NT2/D1 (cell line): ENCODE data around the gene SLC12A5.
A peak's percentile ranks its signal among the peaks of the same experiment; 100 is the strongest.

Experiments
- DNase-seq: peaks from one replicate; pipeline ENCODE4 v3.0.0-alpha.2; 2011; ENCODE audit warnings: low read depth, low spot score
- H3K27me3 ChIP-seq: 2 replicates; pipeline ENCODE4 v1.6.0; 2011; ENCODE audit warnings: mild to moderate bottlenecking; ENCODE audit not compliant: insufficient read length, insufficient read depth
- H3K36me3 ChIP-seq: 2 replicates; pipeline ENCODE4 v1.6.1; 2011; ENCODE audit warnings: mild to moderate bottlenecking, low read length, mixed read lengths; ENCODE audit not compliant: insufficient read depth, insufficient read length
- H3K4me1 ChIP-seq: 2 replicates; pipeline ENCODE4 v1.5.1; 2011; ENCODE audit not compliant: insufficient read depth, insufficient read length
- H3K4me3 ChIP-seq: 2 replicates; pipeline ENCODE4 v1.5.1; 2011; ENCODE audit warnings: low read depth; ENCODE audit not compliant: insufficient read length
- H3K9ac ChIP-seq: 2 replicates; pipeline ENCODE4 v1.6.0; 2011; ENCODE audit warnings: low read depth; ENCODE audit not compliant: insufficient read length
- H3K9me3 ChIP-seq: 2 replicates; pipeline ENCODE4 v1.5.1; 2011; ENCODE audit warnings: mild to moderate bottlenecking, low read length; ENCODE audit not compliant: insufficient read depth
- SUZ12 ChIP-seq: IDR thresholded peaks from 2 replicates; pipeline ENCODE4 v1.6.1; 2011; ENCODE audit not compliant: insufficient read length, insufficient read depth; ENCODE audit errors: extremely low read depth
- YY1 ChIP-seq: IDR thresholded peaks from 2 replicates; pipeline ENCODE4 v1.6.1; 2011; ENCODE audit not compliant: insufficient read length, insufficient read depth
- ZNF274 ChIP-seq: IDR thresholded peaks from 2 replicates; pipeline ENCODE4 v1.6.1; 2011; ENCODE audit warnings: mild to moderate bottlenecking, low read depth, low read length

Gene SLC12A5

GRCh38 chr20:46040902-46041535, 12.0 kb downstream of the SLC12A5 start:
- Histone ChIP-seq H3K4me1 (no peaks in the 10 kb centered on the region), H3K9me3 (no peaks in the 10 kb centered on the region), H3K27me3 (peaks cover 65% of the 10 kb centered on the region), H3K4me3 (no peak overlapping the region), H3K9ac (no peak overlapping the region), H3K36me3 (no peaks in the 10 kb centered on the region)
- no peak for TF ChIP-seq YY1
- DNase-seq: peak; percentile 52

- Histone ChIP-seq H3K9me3 (no peaks in the 10 kb centered on the region), H3K27me3 (peaks cover 44% of the 10 kb centered on the region), H3K9ac (no peak overlapping the region), H3K4me1 (no peaks in the 10 kb centered on the region), H3K4me3 (no peak overlapping the region), H3K36me3 (no peaks in the 10 kb centered on the region)
- no peak for TF ChIP-seq YY1
- no peak for TF ChIP-seq SUZ12
- TF ChIP-seq ZNF274: no peak
- DNase-seq: no peak
These were observed 14.5 kb downstream of the SLC12A5 start for GRCh38 chr20:46043556-46043955.

- no peak overlapping the region for H3K4me3 ChIP-seq
- no peak for DNase-seq
- no peaks in the 10 kb centered on the region for H3K9me3 ChIP-seq
- no peaks in the 10 kb centered on the region for H3K36me3 ChIP-seq
- H3K9ac ChIP-seq: no peak overlapping the region
- no peak for TF ChIP-seq YY1
- no peak for TF ChIP-seq SUZ12
- TF ChIP-seq ZNF274: no peak
- peaks cover 43% of the 10 kb centered on the region for H3K27me3 ChIP-seq
- no peaks in the 10 kb centered on the region for H3K4me1 ChIP-seq
These were observed 15.9 kb downstream of the SLC12A5 start for GRCh38 chr20:46044896-46045295.

GRCh38 chr20:46046588-46047310, 17.7 kb downstream of the SLC12A5 start:
- no peaks in the 10 kb centered on the region for H3K36me3 ChIP-seq
- no peak overlapping the region for H3K4me3 ChIP-seq
- no peak overlapping the region for H3K9ac ChIP-seq
- H3K27me3 ChIP-seq: peaks cover 25% of the 10 kb centered on the region
- TF ChIP-seq ZNF274: no peak
- no peak for TF ChIP-seq SUZ12
- TF ChIP-seq YY1: no peak
- no peaks in the 10 kb centered on the region for H3K4me1 ChIP-seq
- H3K9me3 ChIP-seq: no peaks in the 10 kb centered on the region
- DNase-seq: no peak

GRCh38 chr20:46047821-46048220, 18.8 kb downstream of the SLC12A5 start:
- TF ChIP-seq YY1: no peak
- no peak for TF ChIP-seq SUZ12
- no peak for TF ChIP-seq ZNF274
- H3K4me1 ChIP-seq: no peaks in the 10 kb centered on the region
- H3K27me3 ChIP-seq: peaks cover 16% of the 10 kb centered on the region
- no peaks in the 10 kb centered on the region for H3K36me3 ChIP-seq
- no peaks in the 10 kb centered on the region for H3K9me3 ChIP-seq
- no peak for DNase-seq
- no peak overlapping the region for H3K9ac ChIP-seq
- no peak overlapping the region for H3K4me3 ChIP-seq

GRCh38 chr20:46049190-46049589, 20.2 kb downstream of the SLC12A5 start:
- no peaks in the 10 kb centered on the region for H3K9me3 ChIP-seq
- no peaks in the 10 kb centered on the region for H3K4me1 ChIP-seq
- no peak overlapping the region for H3K4me3 ChIP-seq
- no peak for DNase-seq
- no peaks in the 10 kb centered on the region for H3K36me3 ChIP-seq
- peaks cover 22% of the 10 kb centered on the region for H3K27me3 ChIP-seq
- TF ChIP-seq ZNF274 (no peak), YY1 (no peak), SUZ12 (no peak)
- H3K9ac ChIP-seq: no peak overlapping the region

GRCh38 chr20:46049815-46050214, 20.8 kb downstream of the SLC12A5 start:
- Histone ChIP-seq H3K4me3 (no peak overlapping the region), H3K9me3 (no peaks in the 10 kb centered on the region), H3K9ac (no peak overlapping the region), H3K27me3 (peaks cover 23% of the 10 kb centered on the region), H3K4me1 (no peaks in the 10 kb centered on the region), H3K36me3 (no peaks in the 10 kb centered on the region)
- no peak for TF ChIP-seq YY1
- no peak for TF ChIP-seq SUZ12
- no peak for TF ChIP-seq ZNF274
- DNase-seq: no peak
